GM11168 (cell line): ENCODE data around the gene OPCML.

Experiments
- in situ Hi-C: fragments of 300-500 bp; cut with MboI; formaldehyde crosslinking; loops from one replicate; pipeline ENCODE4 v1.12.0; 2022; ENCODE audit warnings: low sequenced_read_pairs; ENCODE audit not compliant: unreplicated experiment

The OPCML gene

GRCh38 chr11:132520199-132520598 is 1012.1 kb downstream of the OPCML start:
- in situ Hi-C loops: no loop called here

- in situ Hi-C loops: no loop called here
Measured at GRCh38 chr11:132519241-132519815, 1013.0 kb downstream of the OPCML start.

GRCh38 chr11:132504501-132505041 is 1027.7 kb downstream of the OPCML start:
- in situ Hi-C loops: no loop called here

- in situ Hi-C loops: no loop called here
Measured at GRCh38 chr11:132501356-132501755, 1030.9 kb downstream of the OPCML start.

- in situ Hi-C loops: no loop called here
Measured at GRCh38 chr11:132499661-132500060, 1032.6 kb downstream of the OPCML start.

GRCh38 chr11:132496341-132496740 is 1036.0 kb downstream of the OPCML start:
- in situ Hi-C loops: no loop called here

- in situ Hi-C loops: no loop called here
Measured at GRCh38 chr11:132493801-132494200, 1038.5 kb downstream of the OPCML start.

GRCh38 chr11:132490978-132491377 is 1041.3 kb downstream of the OPCML start:
- in situ Hi-C loops: no loop called here

- in situ Hi-C loops: no loop called here
Measured at GRCh38 chr11:132486060-132486459, 1046.2 kb downstream of the OPCML start.

GRCh38 chr11:132475026-132475425 is 1057.3 kb downstream of the OPCML start:
- in situ Hi-C loops: no loop called here

GRCh38 chr11:132472411-132473172 is 1059.7 kb downstream of the OPCML start:
- in situ Hi-C loops: no loop called here

- in situ Hi-C loops: no loop called here
Measured at GRCh38 chr11:132471466-132471865, 1060.8 kb downstream of the OPCML start.

- in situ Hi-C loops: no loop called here
Measured at GRCh38 chr11:132466983-132467382, 1065.3 kb downstream of the OPCML start.

GRCh38 chr11:132464939-132465338 is 1067.4 kb downstream of the OPCML start:
- in situ Hi-C loops: no loop called here

- in situ Hi-C loops: no loop called here
Measured at GRCh38 chr11:132464003-132464342, 1068.3 kb downstream of the OPCML start.

- in situ Hi-C loops: no loop called here
Measured at GRCh38 chr11:132463295-132464002, 1068.9 kb downstream of the OPCML start.

- in situ Hi-C loops: no loop called here
Measured at GRCh38 chr11:132459736-132460135, 1072.6 kb downstream of the OPCML start.

GRCh38 chr11:132457445-132457844 is 1074.9 kb downstream of the OPCML start:
- in situ Hi-C loops: no loop called here

- in situ Hi-C loops: no loop called here
Measured at GRCh38 chr11:132456751-132457328, 1075.5 kb downstream of the OPCML start.

GRCh38 chr11:132455044-132455443 is 1077.3 kb downstream of the OPCML start:
- in situ Hi-C loops: no loop called here

- in situ Hi-C loops: no loop called here
Measured at GRCh38 chr11:132453406-132453805, 1078.9 kb downstream of the OPCML start.
